Measurements from ENCODE around the gene NEUROD1. TPM values are rescaled to one million over a fixed set of nuclear protein-coding genes. Genes with fewer than 3 reads are reported as not detected.

Gene NEUROD1
- total RNA-seq, 2 donors from 2014 or later, result not detected

GRCh38 chr2:181682795-181683517 lies 2.6 kb upstream of the NEUROD1 start:
- DNase-seq (ENCODE audit: low spot score), result no peak
- ATAC-seq (ENCODE audit: insufficient number of reproducible peaks, low FRiP score, low read depth), result no peak
- no peak for TF ChIP-seq CTCF (IDR thresholded peaks at IDR 0.05)
- Histone ChIP-seq H3K4me3 (peak overlapping the region; percentile 56), H3K36me3 (no peaks in the 10 kb centered on the region), H3K27ac (no peak overlapping the region), H3K4me1 (ENCODE audit: control insufficient read depth in 1 of 2, low read depth in 2 of 2) (peaks cover 14 to 15% of the 10 kb centered on the region in 2 donors), H3K9me3 (no peaks in the 10 kb centered on the region), H3K27me3 (replicated peaks; ENCODE audit: insufficient read depth) (peaks cover 10% of the 10 kb centered on the region)

GRCh38 chr2:181682026-181682789 lies 1.9 kb upstream of the NEUROD1 start:
- TF ChIP-seq CTCF (IDR thresholded peaks at IDR 0.05), result no peak
- no peaks in the 10 kb centered on the region for H3K9me3 ChIP-seq
- H3K36me3 ChIP-seq, result no peaks in the 10 kb centered on the region
- H3K4me1 ChIP-seq (ENCODE audit: control insufficient read depth in 1 of 2, low read depth in 2 of 2), result peaks cover 14 to 15% of the 10 kb centered on the region in 2 donors
- ATAC-seq (ENCODE audit: insufficient number of reproducible peaks, low FRiP score, low read depth), result no peak
- no peak overlapping the region for H3K4me3 ChIP-seq
- no peak for DNase-seq (ENCODE audit: low spot score)
- H3K27me3 ChIP-seq (replicated peaks; ENCODE audit: insufficient read depth), result peaks cover 15% of the 10 kb centered on the region
- no peak overlapping the region for H3K27ac ChIP-seq

- H3K4me3 ChIP-seq, result peak overlapping the region; percentile 30
- H3K4me1 ChIP-seq (ENCODE audit: control insufficient read depth in 1 of 2, low read depth in 2 of 2), result peaks cover 14 to 15% of the 10 kb centered on the region in 2 donors
- DNase-seq (ENCODE audit: low spot score) (no peak), ATAC-seq (ENCODE audit: insufficient number of reproducible peaks, low FRiP score, low read depth) (no peak)
- no peak for TF ChIP-seq CTCF (IDR thresholded peaks at IDR 0.05)
- peaks cover 15% of the 10 kb centered on the region for H3K27me3 ChIP-seq (replicated peaks; ENCODE audit: insufficient read depth)
- no peak overlapping the region for H3K27ac ChIP-seq
- no peaks in the 10 kb centered on the region for H3K36me3 ChIP-seq
- H3K9me3 ChIP-seq, result no peaks in the 10 kb centered on the region
These were observed 857 bp upstream of the NEUROD1 start for GRCh38 chr2:181680937-181681811.

GRCh38 chr2:181679544-181679979 lies 755 bp downstream of the NEUROD1 start:
- Histone ChIP-seq H3K9me3 (no peaks in the 10 kb centered on the region), H3K4me3 (no peak overlapping the region), H3K4me1 (ENCODE audit: control insufficient read depth in 1 of 2, low read depth in 2 of 2) (peaks cover 14% of the 10 kb centered on the region in 2 donors), H3K27ac (no peak overlapping the region), H3K27me3 (replicated peaks; ENCODE audit: insufficient read depth) (peaks cover 12% of the 10 kb centered on the region), H3K36me3 (no peaks in the 10 kb centered on the region)
- ATAC-seq (ENCODE audit: insufficient number of reproducible peaks, low FRiP score, low read depth) (no peak), DNase-seq (ENCODE audit: low spot score) (no peak)
- no peak for TF ChIP-seq CTCF (IDR thresholded peaks at IDR 0.05)
